PC-3 (cell line): Measurements from ENCODE around the gene ACADM. TPM values are rescaled to one million over a fixed set of nuclear protein-coding genes. Genes with fewer than 3 reads are reported as not detected.

Experiments used
- ATAC-seq: fragments of 200-7000 bp; cut with Tn5 transposase; 2 replicates; pipeline ENCODE4 v1.9.1; 2020; ENCODE audit warnings: mild to moderate bottlenecking, moderate library complexity
- BruUV-seq: library from RNA; stranded (reverse); fragments of 400-500 nt; replicated peaks from 2 replicates; lab custom pipeline; 2021; lab: Mats Ljungman, UMichigan
- CTCF ChIA-PET: fragments of 300-600 bp; sonication (Branson Sonifier 250); formaldehyde crosslinking; loops from one replicate; lab custom pipeline; 2022; ENCODE audit warnings: antibody characterized with exemption; lab: Charles Lee
- POLR2A ChIA-PET: fragments of 300-600 bp; sonication (Branson Sonifier 250); formaldehyde crosslinking; loops from one replicate; lab custom pipeline; 2022; ENCODE audit warnings: antibody characterized with exemption; ENCODE audit not compliant: unreplicated experiment; lab: Charles Lee
- DNase-seq: peaks from one replicate; pipeline ENCODE4 v3.0.0-alpha.2; 2015
- H2AFZ ChIP-seq: fragments of 300-600 bp; sonication (generic); 2 replicates; pipeline ENCODE4 v1.6.0; 2016; ENCODE audit warnings: antibody characterized with exemption, low read length
- H3F3A ChIP-seq: fragments of 300-600 bp; sonication (generic); one replicate; pipeline ENCODE4 v1.6.0; 2017; ENCODE audit warnings: antibody characterized with exemption, low read length, control low read depth, mild to moderate bottlenecking; ENCODE audit not compliant: unreplicated experiment
- H3K27ac ChIP-seq: fragments of 300-600 bp; sonication (generic); 2 replicates; pipeline ENCODE4 v1.5.1; 2016; ENCODE audit warnings: mild to moderate bottlenecking, low read length
- H3K27me3 ChIP-seq: fragments of 300-600 bp; sonication (generic); 2 replicates; pipeline ENCODE4 v1.6.1; 2016; ENCODE audit warnings: low read length, mixed read lengths
- H3K36me3 ChIP-seq: fragments of 300-600 bp; sonication (generic); 2 replicates; pipeline ENCODE4 v1.6.1; 2016; ENCODE audit warnings: low read depth, mixed run types, low read length, mixed read lengths
- H3K4me1 ChIP-seq: fragments of 300-600 bp; sonication (generic); 2 replicates; pipeline ENCODE4 v1.5.1; 2016; ENCODE audit warnings: low read length; ENCODE audit not compliant: insufficient read depth
- H3K4me2 ChIP-seq: fragments of 300-600 bp; sonication (generic); 2 replicates; pipeline ENCODE4 v1.6.0; 2016; ENCODE audit warnings: low read length
- H3K4me3 ChIP-seq: fragments of 300-600 bp; sonication (generic); 2 replicates; pipeline ENCODE4 v1.5.1; 2016; ENCODE audit warnings: mild to moderate bottlenecking, low read length, mixed read lengths
- H3K79me2 ChIP-seq: fragments of 300-600 bp; sonication (generic); 2 replicates; pipeline ENCODE4 v1.6.1; 2017; ENCODE audit warnings: low read length, mixed read lengths
- H3K9ac ChIP-seq: fragments of 300-600 bp; sonication (generic); 2 replicates; pipeline ENCODE4 v1.6.0; 2016; ENCODE audit warnings: mild to moderate bottlenecking, low read length
- H3K9me2 ChIP-seq: fragments of 300-600 bp; sonication (generic); replicated peaks from 2 replicates; pipeline ENCODE4 v1.6.1; 2016; ENCODE audit warnings: mixed run types, low read length, mixed read lengths
- H3K9me3 ChIP-seq: fragments of 300-600 bp; sonication (generic); 2 replicates; pipeline ENCODE4 v1.6.1; 2016; ENCODE audit warnings: low read length, mixed read lengths
- H4K20me1 ChIP-seq: fragments of 300-600 bp; sonication (generic); 2 replicates; pipeline ENCODE4 v1.6.1; 2016; ENCODE audit warnings: low read length, mixed read lengths
- CTCF ChIP-seq: fragments of 300-600 bp; sonication (generic); conservative IDR thresholded peaks from 2 replicates; pipeline ENCODE4 v1.5.1; 2017; ENCODE audit warnings: antibody characterized with exemption, low read depth, mild to moderate bottlenecking, low read length
- EZH2 ChIP-seq: fragments of 300-600 bp; sonication (generic); IDR thresholded peaks from one replicate; pipeline ENCODE4 v1.6.1; 2017; ENCODE audit warnings: antibody characterized with exemption, mild to moderate bottlenecking, low read length; ENCODE audit not compliant: unreplicated experiment
- EZH2phosphoT487 ChIP-seq: fragments of 300-600 bp; sonication (generic); IDR thresholded peaks from 2 replicates; pipeline ENCODE4 v1.6.1; 2018; ENCODE audit warnings: mild to moderate bottlenecking, antibody characterized with exemption, low read length, borderline replicate concordance
- intact Hi-C: fragments of 100-400 bp; cut with micrococcal nuclease; formaldehyde crosslinking; loops from 2 replicates; pipeline ENCODE4 v1.9.0; 2023
- total RNA-seq: library from RNA; depleted of rRNA; stranded (reverse); fragments of >200 nt; gene quantifications from 2 replicates; pipeline ENCODE4 v1.2.3, GENCODE V29; 2014; rRNA removed

ACADM gene
- total RNA-seq, 1 experiment from 2014 or later, result 25.0 TPM

GRCh38 chr1:75811211-75811981, 86.9 kb downstream of the ACADM start:
- TF ChIP-seq EZH2 (no peak), EZH2phosphoT487 (no peak), CTCF (no peak)
- Histone ChIP-seq H4K20me1 (no peaks in the 10 kb centered on the region), H2AFZ (no peak overlapping the region), H3K4me3 (no peak overlapping the region), H3K9ac (no peak overlapping the region), H3F3A (no peaks in the 10 kb centered on the region), H3K4me2 (no peak overlapping the region), H3K27ac (no peak overlapping the region), H3K9me3 (no peaks in the 10 kb centered on the region), H3K36me3 (no peaks in the 10 kb centered on the region), H3K27me3 (no peaks in the 10 kb centered on the region), H3K4me1 (no peaks in the 10 kb centered on the region), H3K9me2 (no peaks in the 10 kb centered on the region), H3K79me2 (no peaks in the 10 kb centered on the region)
- BruUV-seq, result no TSS peak
- CTCF ChIA-PET, result no interaction called here
- DNase-seq (no peak), ATAC-seq (no peak)
- intact Hi-C loops, result no loop called here
- POLR2A ChIA-PET, result no interaction called here

- Histone ChIP-seq H3K4me2 (no peak overlapping the region), H2AFZ (no peak overlapping the region), H3K9ac (no peak overlapping the region), H3K36me3 (no peaks in the 10 kb centered on the region), H3K79me2 (no peaks in the 10 kb centered on the region), H3K27ac (no peak overlapping the region), H3K4me1 (no peaks in the 10 kb centered on the region), H4K20me1 (no peaks in the 10 kb centered on the region), H3F3A (no peaks in the 10 kb centered on the region), H3K27me3 (no peaks in the 10 kb centered on the region), H3K9me3 (no peaks in the 10 kb centered on the region), H3K4me3 (no peak overlapping the region), H3K9me2 (no peaks in the 10 kb centered on the region)
- DNase-seq (no peak), ATAC-seq (no peak)
- BruUV-seq, result no TSS peak
- ChIA-PET POLR2A (interaction anchor here (0.7 kb wide), 1 partner anchor 1613 kb away, joined by 4 read pairs; no protein-coding TSS in a partner anchor), CTCF (no interaction called here)
- intact Hi-C loops, result no loop called here
- no peak for TF ChIP-seq EZH2
- no peak for TF ChIP-seq CTCF
- TF ChIP-seq EZH2phosphoT487, result no peak
These were observed 87.6 kb downstream of the ACADM start for GRCh38 chr1:75812065-75812464.

Other genes with a start within 250 kb of the ACADM start
- not detected in 2 replicates for gene SLC44A5, start 113.6 kb upstream of the ACADM start, total RNA-seq
- 88.0 and 91.7 TPM in 2 replicates for gene RABGGTB, start 61.5 kb downstream of the ACADM start, total RNA-seq
- 0.17 TPM in 1 of 2 replicates, not detected in the other for gene MSH4, start 72.2 kb downstream of the ACADM start, total RNA-seq
- not detected in 2 replicates for gene ASB17, start 207.7 kb downstream of the ACADM start, total RNA-seq